ENCODE data around the gene PRKAG2.

DNA sequence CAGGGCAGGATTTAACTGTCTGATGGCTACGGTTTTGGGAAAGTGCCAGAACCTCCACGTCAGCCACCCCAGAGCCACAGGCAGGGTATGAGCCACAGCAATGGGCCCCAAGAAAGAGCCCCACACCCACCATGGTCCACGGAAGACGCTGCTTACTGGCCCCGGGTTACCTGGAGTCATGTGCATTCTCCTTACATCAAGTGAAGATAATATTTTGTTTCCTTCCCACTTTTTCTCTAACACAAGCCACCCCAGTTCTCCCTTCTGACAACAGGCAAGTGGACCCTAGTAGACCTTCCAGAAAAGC, 67.1 kb downstream of the PRKAG2 start:
- TF ChIP-seq, protein P1, sequence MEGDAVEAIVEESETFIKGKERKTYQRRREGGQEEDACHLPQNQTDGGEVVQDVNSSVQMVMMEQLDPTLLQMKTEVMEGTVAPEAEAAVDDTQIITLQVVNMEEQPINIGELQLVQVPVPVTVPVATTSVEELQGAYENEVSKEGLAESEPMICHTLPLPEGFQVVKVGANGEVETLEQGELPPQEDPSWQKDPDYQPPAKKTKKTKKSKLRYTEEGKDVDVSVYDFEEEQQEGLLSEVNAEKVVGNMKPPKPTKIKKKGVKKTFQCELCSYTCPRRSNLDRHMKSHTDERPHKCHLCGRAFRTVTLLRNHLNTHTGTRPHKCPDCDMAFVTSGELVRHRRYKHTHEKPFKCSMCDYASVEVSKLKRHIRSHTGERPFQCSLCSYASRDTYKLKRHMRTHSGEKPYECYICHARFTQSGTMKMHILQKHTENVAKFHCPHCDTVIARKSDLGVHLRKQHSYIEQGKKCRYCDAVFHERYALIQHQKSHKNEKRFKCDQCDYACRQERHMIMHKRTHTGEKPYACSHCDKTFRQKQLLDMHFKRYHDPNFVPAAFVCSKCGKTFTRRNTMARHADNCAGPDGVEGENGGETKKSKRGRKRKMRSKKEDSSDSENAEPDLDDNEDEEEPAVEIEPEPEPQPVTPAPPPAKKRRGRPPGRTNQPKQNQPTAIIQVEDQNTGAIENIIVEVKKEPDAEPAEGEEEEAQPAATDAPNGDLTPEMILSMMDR (IDR thresholded peaks at IDR 0.05), result no peak
- TF ChIP-seq ZFX (IDR thresholded peaks at IDR 0.05; ENCODE audit: borderline replicate concordance), result no peak
